HepG2 (cell line): ENCODE results near the gene THEMIS. TPM values are rescaled to one million over a fixed set of nuclear protein-coding genes. Genes with fewer than 3 reads are reported as not detected.
"Not testable (repeated sequence)": the region's sequence is repeated elsewhere in the genome, so short reads cannot be mapped to it uniquely, and the experiment has no call there.

Experiments
- ATAC-seq: fragments of 200-7000 bp; cut with Tn5 transposase; 3 replicates; pipeline ENCODE4 v1.9.1; 2020; ENCODE audit warnings: mild to moderate bottlenecking, moderate library complexity
- BruUV-seq: library from RNA; stranded (reverse); fragments of 400-500 nt; replicated peaks from 2 replicates; lab custom pipeline; 2021; lab: Mats Ljungman, UMichigan
- CTCF ChIA-PET: fragments of 300-600 bp; formaldehyde crosslinking; extraction: SDS; loops from one replicate; lab custom pipeline; 2021; ENCODE audit warnings: low total read pairs, inconsistent platforms, low intra/inter-chr PET ratio; lab: Yijun Ruan, JAX
- POLR2A ChIA-PET: fragments of 350-600 bp; sonication (Branson Sonifier 250); formaldehyde crosslinking; loops from one replicate; lab custom pipeline; 2020; ENCODE audit warnings: antibody characterized with exemption, inconsistent platforms; lab: Yijun Ruan, JAX
- DNase-seq: peaks from one replicate; pipeline ENCODE4 v3.0.0-alpha.2; 2015; ENCODE audit warnings: low spot score
- FAIRE-seq: peaks from 3 replicates; lab custom pipeline; 2011; peaks lifted over from hg19 to GRCh38; lab: Jason Lieb, UNC
- H2AFZ ChIP-seq: one replicate; pipeline ENCODE4 v1.6.1; 2011; ENCODE audit warnings: low read length, inconsistent platforms
- H3K27ac ChIP-seq: fragments of 300-600 bp; 3 replicates; pipeline ENCODE4 v1.8.0; 2011; ENCODE audit warnings: mixed run types, mild to moderate bottlenecking, mixed read lengths, low read length, inconsistent platforms; ENCODE audit not compliant: insufficient read depth; ENCODE audit errors: extremely low read length
- H3K27me3 ChIP-seq, 2 experiments: fragments of 200-600 bp in 1 of 2; 2 replicates in 1 of 2; 3 replicates in 1 of 2; pipeline versions ENCODE4 v1.6.0 to v1.8.0; 2011; ENCODE audit warnings: low read length in 2 of 2, mild to moderate bottlenecking in 2 of 2, moderate library complexity in 2 of 2, inconsistent platforms in 1 of 2; ENCODE audit not compliant: insufficient read depth in 2 of 2, control insufficient read depth in 1 of 2
- H3K36me3 ChIP-seq, 2 experiments: fragments of 200-600 bp in 1 of 2; replicated peaks in 1 of 2; 2 replicates in 1 of 2; 3 replicates in 1 of 2; pipeline versions ENCODE4 v1.5.1 to v1.8.0; 2011; ENCODE audit warnings: low read length in 2 of 2, inconsistent platforms in 1 of 2; ENCODE audit not compliant: insufficient read depth in 2 of 2, control insufficient read depth in 1 of 2
- H3K4me1 ChIP-seq: 2 replicates; pipeline ENCODE4 v1.5.1; 2012; ENCODE audit warnings: low read length, inconsistent platforms; ENCODE audit not compliant: insufficient read depth
- H3K4me2 ChIP-seq: 2 replicates; pipeline ENCODE4 v1.6.0; 2011; ENCODE audit warnings: low read depth, low read length, inconsistent platforms
- H3K4me3 ChIP-seq, 3 experiments: fragments of 200-600 bp in 1 of 3; sonication (generic), shearing (Covaris generic) in 1 of 3; replicated peaks in 1 of 3; 2 replicates each; pipeline ENCODE4 v1.5.1; 2011 to 2016; ENCODE audit warnings: low read length in 3 of 3, inconsistent platforms in 2 of 3, low read depth in 2 of 3, mild to moderate bottlenecking in 2 of 3, control low read depth in 1 of 3, mixed read lengths in 1 of 3; ENCODE audit not compliant: insufficient read depth in 1 of 3
- H3K79me2 ChIP-seq: one replicate; pipeline ENCODE4 v1.6.1; 2011; ENCODE audit warnings: low read length, inconsistent platforms; ENCODE audit not compliant: insufficient read depth
- H3K9ac ChIP-seq: 2 replicates; pipeline ENCODE4 v1.6.0; 2011; ENCODE audit warnings: mild to moderate bottlenecking, low read depth, low read length, inconsistent platforms; ENCODE audit not compliant: insufficient read depth
- H3K9me3 ChIP-seq: 2 replicates; pipeline ENCODE4 v1.5.1; 2012; ENCODE audit warnings: mild to moderate bottlenecking, low read length
- H4K20me1 ChIP-seq: 2 replicates; pipeline ENCODE4 v1.6.0; 2011; ENCODE audit warnings: inconsistent platforms, mild to moderate bottlenecking, low read length, moderate library complexity; ENCODE audit not compliant: insufficient read depth
- ARNT ChIP-seq: fragments of 450-650 bp; IDR thresholded peaks from 2 replicates; pipeline ENCODE4 v1.6.1; 2017
- DR1 ChIP-seq: sonication (generic); formaldehyde crosslinking; IDR thresholded peaks from 2 replicates; pipeline ENCODE4 v1.8.0; 2021; ENCODE audit warnings: mild to moderate bottlenecking, missing genetic modification reagents, inconsistent platforms
- MXD4 ChIP-seq: IDR thresholded peaks from 2 replicates; pipeline ENCODE4 v1.6.1; 2016; ENCODE audit warnings: mild to moderate bottlenecking, missing biosample characterization, missing genetic modification reagents
- NBN ChIP-seq: fragments of 450-650 bp; conservative IDR thresholded peaks from 2 replicates; pipeline ENCODE4 v1.6.1; 2017
- PRDM15 ChIP-seq: sonication (generic); formaldehyde crosslinking; IDR thresholded peaks from 2 replicates; pipeline ENCODE4 v1.4.0; 2020; ENCODE audit warnings: missing genetic modification reagents
- RARG ChIP-seq: sonication (generic); formaldehyde crosslinking; IDR thresholded peaks from 2 replicates; pipeline ENCODE4 v1.4.0; 2020; ENCODE audit warnings: low read depth, mild to moderate bottlenecking, missing genetic modification reagents
- TFE3 ChIP-seq: IDR thresholded peaks from 2 replicates; pipeline ENCODE4 v1.6.1; 2016
- ZBTB10 ChIP-seq: sonication (generic); formaldehyde crosslinking; IDR thresholded peaks from 2 replicates; pipeline ENCODE4 v1.4.0; 2020; ENCODE audit warnings: missing genetic modification reagents, borderline replicate concordance
- ZMYM4 ChIP-seq: sonication (generic); formaldehyde crosslinking; IDR thresholded peaks from 2 replicates; pipeline ENCODE4 v1.8.1; 2023; ENCODE audit warnings: mild to moderate bottlenecking, missing genetic modification reagents
- ZNF207 ChIP-seq: fragments of 450-650 bp; IDR thresholded peaks from 2 replicates; pipeline ENCODE4 v1.6.1; 2016; ENCODE audit warnings: antibody characterized with exemption, borderline replicate concordance
- ZNF558 ChIP-seq: sonication (generic); formaldehyde crosslinking; IDR thresholded peaks from 2 replicates; pipeline ENCODE4 v1.9.0; 2022; ENCODE audit warnings: mild to moderate bottlenecking, missing genetic modification reagents, borderline replicate concordance
- ZNF773 ChIP-seq: sonication (generic); formaldehyde crosslinking; IDR thresholded peaks from 2 replicates; pipeline ENCODE4 v1.4.0; 2020; ENCODE audit warnings: missing genetic modification reagents, borderline replicate concordance
- in situ Hi-C: cut with HindIII; loops from 2 replicates; pipeline ENCODE4 v1.10.0; 2017; ENCODE audit warnings: low pct_unique_long_range_greater_than_20kb; ENCODE audit not compliant: extremely low pct_ligation_motif_present
- intact Hi-C: fragments of 100-400 bp; cut with micrococcal nuclease; formaldehyde crosslinking; loops from one replicate; pipeline ENCODE4 v1.10.0; 2022; ENCODE audit not compliant: unreplicated experiment
- polyA plus RNA-seq, 8 experiments: library from polyadenylated mRNA; depleted of rRNA in 3 of 8; stranded (reverse) in 7 of 8; unstranded in 1 of 8; fragments of >200 nt; fragmentation: Illumina TruSeq in 4 of 8; extraction: Trizol in 4 of 8; gene quantifications; 2 replicates each; pipeline versions ENCODE4 v1.2.1 to v1.2.3, GENCODE V29; 2011 to 2016; ENCODE audit warnings: low read depth in 4 of 8, missing spikeins in 1 of 8, mixed read lengths in 1 of 8; ENCODE audit not compliant: insufficient read depth in 1 of 8
- total RNA-seq, 5 experiments: library from RNA; depleted of rRNA; stranded (reverse); fragments of >200 nt; fragmentation: Illumina TruSeq; extraction: Trizol; gene quantifications; 2 replicates each; pipeline ENCODE4 v1.2.3, GENCODE V29; 2016; ENCODE audit warnings: low read depth in 1 of 5

Gene THEMIS
- total and polyA plus RNA-seq, 2 of the 13 experiments (the other 11 are each of a cell fraction or from before 2014, with no cell fraction given): not detected

GRCh38 chr6:127884134-127884533 is 16.7 kb downstream of the THEMIS start:
- TF ChIP-seq ARNT (no peak), DR1 (CRISPR knock-in tag) (no peak), ZNF558 (CRISPR knock-in tag) (no peak), RARG (CRISPR knock-in tag) (no peak), ZMYM4 (CRISPR knock-in tag) (no peak), ZNF207 (no peak), ZBTB10 (no peak), NBN (no peak), PRDM15 (no peak), ZNF773 (CRISPR knock-in tag) (no peak), MXD4 (CRISPR knock-in tag) (no peak), TFE3 (no peak)
- Histone ChIP-seq H3K4me3 (no peak overlapping the region), H2AFZ (no peak overlapping the region), H3K36me3 (no peaks in the 10 kb centered on the region), H3K27me3 (peaks cover 0 to 4% of the 10 kb centered on the region in 2 experiments; a peak in 1 of 5 replicates), H3K4me1 (no peaks in the 10 kb centered on the region), H3K9me3 (no peaks in the 10 kb centered on the region), H4K20me1 (no peaks in the 10 kb centered on the region), H3K4me2 (no peak overlapping the region), H3K79me2 (no peaks in the 10 kb centered on the region), H3K9ac (no peak overlapping the region), H3K27ac (no peak overlapping the region)
- ChIA-PET CTCF (no interaction called here), POLR2A (no interaction called here)
- DNase-seq (no peak), ATAC-seq (no peak), FAIRE-seq (no peak)
- intact Hi-C loops: no loop called here
- BruUV-seq: no TSS peak
- in situ Hi-C loops: no loop called here

GRCh38 chr6:127881949-127882348 is 18.9 kb downstream of the THEMIS start:
- H3K4me2 ChIP-seq, H3K4me3 ChIP-seq, H3K27me3 ChIP-seq, H4K20me1 ChIP-seq, H3K9me3 ChIP-seq, H3K27ac ChIP-seq, ATAC-seq, POLR2A ChIA-PET, H3K9ac ChIP-seq, H3K4me1 ChIP-seq, in situ Hi-C loops, H3K79me2 ChIP-seq, BruUV-seq, DNase-seq, CTCF ChIA-PET, FAIRE-seq, H3K36me3 ChIP-seq, intact Hi-C loops, H2AFZ ChIP-seq: not testable (repeated sequence)
